ENCODE results near the gene GRWD1.

Gene GRWD1

GRCh38 chr19:48499316-48500090, 53.7 kb downstream of the GRWD1 start:
- TF ChIP-seq CTCF (IDR thresholded peaks at IDR 0.05; ENCODE audit: extremely low read depth, missing control alignments), result no peak
- no peak for DNase-seq (ENCODE audit: low spot score)

GRCh38 chr19:48500830-48501493, 55.2 kb downstream of the GRWD1 start:
- TF ChIP-seq CTCF (IDR thresholded peaks at IDR 0.05; ENCODE audit: extremely low read depth, missing control alignments), result no peak
- no peak for DNase-seq (ENCODE audit: low spot score)

GRCh38 chr19:48501494-48502349, 55.9 kb downstream of the GRWD1 start:
- peak; percentile 83 for DNase-seq (ENCODE audit: low spot score)
- TF ChIP-seq CTCF (IDR thresholded peaks at IDR 0.05; ENCODE audit: extremely low read depth, missing control alignments), result no peak

- TF ChIP-seq CTCF (IDR thresholded peaks at IDR 0.05; ENCODE audit: extremely low read depth, missing control alignments), result no peak
- no peak for DNase-seq (ENCODE audit: low spot score)
These were observed 56.7 kb downstream of the GRWD1 start for GRCh38 chr19:48502350-48503018.

GRCh38 chr19:48506138-48506733, 60.5 kb downstream of the GRWD1 start:
- no peak for TF ChIP-seq CTCF (IDR thresholded peaks at IDR 0.05; ENCODE audit: extremely low read depth, missing control alignments)
- peak; percentile 74 for DNase-seq (ENCODE audit: low spot score)

Data from GM20000 (cell line).